ENCODE measurements around the gene MMP17.

- TF ChIP-seq CTCF (IDR thresholded peaks at IDR 0.05; ENCODE audit: low read depth, low read length, poor library complexity, severe bottlenecking) (no peak), EZH2phosphoT487 (IDR thresholded peaks at IDR 0.05; ENCODE audit: borderline replicate concordance, low read length) (no peak)
Measured at GRCh38 chr12:131788070-131788469, 40.1 kb upstream of the MMP17 start.
